T47D (cell line): Measurements from ENCODE around the gene TGM2.

Source experiments
- DNase-seq, 2 experiments: peaks; one replicate each; pipeline versions ENCODE4 v3.0.0 to v3.0.0-alpha.2; 2011 to 2012; ENCODE audit warnings: low read depth in 1 of 2, low spot score in 1 of 2
- JUND ChIP-seq: IDR thresholded peaks from 2 replicates; pipeline ENCODE4 v1.6.1; 2012; ENCODE audit warnings: low read depth
- in situ Hi-C: cut with HindIII; loops from 2 replicates; pipeline ENCODE4 v1.10.0; 2016; ENCODE audit warnings: low sequenced_read_pairs, low pct_unique_long_range_greater_than_20kb

TGM2 gene

GRCh38 chr20:38180781-38181180 is 15.7 kb upstream of the TGM2 start:
- no peak for DNase-seq
- in situ Hi-C loops, result no loop called here
- TF ChIP-seq JUND, result no peak

- no peak for TF ChIP-seq JUND
- in situ Hi-C loops, result no loop called here
- DNase-seq, result no peak
Observed at GRCh38 chr20:38179846-38180245, 14.8 kb upstream of the TGM2 start.

GRCh38 chr20:38178581-38178980 is 13.5 kb upstream of the TGM2 start:
- DNase-seq, result no peak
- TF ChIP-seq JUND, result no peak
- in situ Hi-C loops, result no loop called here

- in situ Hi-C loops, result no loop called here
- DNase-seq, result no peak
- TF ChIP-seq JUND, result no peak
Observed at GRCh38 chr20:38178065-38178491, 13.0 kb upstream of the TGM2 start.

GRCh38 chr20:38177201-38177600 is 12.1 kb upstream of the TGM2 start:
- DNase-seq, result no peak
- in situ Hi-C loops, result no loop called here
- no peak for TF ChIP-seq JUND

GRCh38 chr20:38175304-38176180 is 10.5 kb upstream of the TGM2 start:
- TF ChIP-seq JUND, result no peak
- in situ Hi-C loops, result no loop called here
- DNase-seq, result no peak

GRCh38 chr20:38173237-38174156 is 8.4 kb upstream of the TGM2 start:
- in situ Hi-C loops, result no loop called here
- DNase-seq, result peak in 1 of 2 experiments; percentile 37

GRCh38 chr20:38172408-38172807 is 7.3 kb upstream of the TGM2 start:
- no peak for DNase-seq
- in situ Hi-C loops, result no loop called here
- no peak for TF ChIP-seq JUND

More at GRCh38 chr20:38173237-38174156, 8.4 kb upstream of the TGM2 start:
- TF ChIP-seq JUND, result no peak

- TF ChIP-seq JUND, result no peak
- no peak for DNase-seq
- in situ Hi-C loops, result no loop called here
Observed at GRCh38 chr20:38171675-38172043, 6.6 kb upstream of the TGM2 start.

GRCh38 chr20:38170826-38171674 is 6.0 kb upstream of the TGM2 start:
- no peak for TF ChIP-seq JUND
- no peak for DNase-seq
- in situ Hi-C loops, result no loop called here

- in situ Hi-C loops, result no loop called here
- DNase-seq, result no peak
- no peak for TF ChIP-seq JUND
Observed at GRCh38 chr20:38170219-38170825, 5.3 kb upstream of the TGM2 start.
